A673 (cell line): Measurements from ENCODE around the gene SEC14L6. TPM values are rescaled to one million over a fixed set of nuclear protein-coding genes. Genes with fewer than 3 reads are reported as not detected.

Experiments used
- BruUV-seq: library from RNA; stranded (reverse); fragments of 400-500 nt; replicated peaks from 2 replicates; lab custom pipeline; 2021; lab: Mats Ljungman, UMichigan
- CTCF ChIA-PET: fragments of 300-600 bp; sonication (Branson Sonifier 250); formaldehyde crosslinking; loops from one replicate; lab custom pipeline; 2022; ENCODE audit warnings: antibody characterized with exemption; lab: Charles Lee
- POLR2A ChIA-PET: fragments of 300-600 bp; sonication (Branson Sonifier 250); formaldehyde crosslinking; loops from one replicate; lab custom pipeline; 2022; ENCODE audit warnings: antibody characterized with exemption; ENCODE audit not compliant: low non-redundant PET; lab: Charles Lee
- DNase-seq: peaks from one replicate; pipeline ENCODE4 v3.0.0-alpha.2; 2015; ENCODE audit warnings: low spot score
- H3K27ac ChIP-seq: fragments of 200-600 bp; sonication (generic); 2 replicates; pipeline ENCODE4 v1.5.1; 2016; ENCODE audit warnings: mixed run types, low read depth, mild to moderate bottlenecking, mixed read lengths, antibody characterized with exemption, low read length; ENCODE audit not compliant: poor library complexity, severe bottlenecking
- H3K27me3 ChIP-seq: fragments of 200-600 bp; sonication (generic); replicated peaks from 2 replicates; pipeline ENCODE4 v1.6.1; 2017; ENCODE audit warnings: mixed run types, low read depth, mild to moderate bottlenecking, mixed read lengths, antibody characterized with exemption, low read length; ENCODE audit not compliant: insufficient read depth, poor library complexity
- H3K36me3 ChIP-seq: fragments of 200-600 bp; sonication (generic); 2 replicates; pipeline ENCODE4 v1.6.1; 2016; ENCODE audit warnings: mixed run types, mild to moderate bottlenecking, mixed read lengths, antibody characterized with exemption, low read length; ENCODE audit not compliant: insufficient read depth, poor library complexity, severe bottlenecking
- H3K4me1 ChIP-seq: fragments of 200-600 bp; sonication (generic); 2 replicates; pipeline ENCODE4 v1.6.1; 2017; ENCODE audit warnings: mixed run types, mild to moderate bottlenecking, mixed read lengths, antibody characterized with exemption, low read length; ENCODE audit not compliant: insufficient read depth, poor library complexity, severe bottlenecking
- H3K4me3 ChIP-seq: fragments of 200-600 bp; sonication (generic); 2 replicates; pipeline ENCODE4 v1.5.1; 2016; ENCODE audit warnings: low read depth, mixed run types, mild to moderate bottlenecking, mixed read lengths, low read length; ENCODE audit not compliant: poor library complexity, severe bottlenecking
- H3K9me3 ChIP-seq: fragments of 200-600 bp; sonication (generic); 2 replicates; pipeline ENCODE4 v1.6.1; 2016; ENCODE audit warnings: mixed run types, low read depth, mild to moderate bottlenecking, mixed read lengths, antibody characterized with exemption, low read length; ENCODE audit not compliant: poor library complexity, severe bottlenecking
- CTCF ChIP-seq: fragments of 300-800, 200-600 bp; sonication (generic); conservative IDR thresholded peaks from 2 replicates; pipeline ENCODE4 v1.5.1; 2017; ENCODE audit warnings: low read depth, mild to moderate bottlenecking, antibody characterized with exemption, low read length, moderate library complexity, mixed read lengths
- EZH2 ChIP-seq: fragments of 200-600 bp; sonication (generic); IDR thresholded peaks from 2 replicates; pipeline ENCODE4 v1.6.1; 2017; ENCODE audit warnings: borderline replicate concordance, low read depth, mild to moderate bottlenecking, mixed read lengths, antibody characterized with exemption, low read length; ENCODE audit not compliant: poor library complexity, severe bottlenecking
- intact Hi-C: fragments of 100-400 bp; cut with micrococcal nuclease; formaldehyde crosslinking; loops from one replicate; pipeline ENCODE4 v1.10.0; 2022; ENCODE audit not compliant: unreplicated experiment
- total RNA-seq: library from RNA; stranded (reverse); gene quantifications from 2 replicates; pipeline ENCODE4 v1.2.3, GENCODE V29; 2021

Gene SEC14L6
- total RNA-seq, 1 experiment from 2014 or later = not detected

- no TSS peak for BruUV-seq
- H3K36me3 ChIP-seq = peaks cover 95% of the 10 kb centered on the region
- no peak overlapping the region for H3K27ac ChIP-seq
- ChIA-PET POLR2A (no interaction called here), CTCF (no interaction called here)
- H3K4me3 ChIP-seq = no peak overlapping the region
- H3K4me1 ChIP-seq = no peaks in the 10 kb centered on the region
- H3K9me3 ChIP-seq = no peaks in the 10 kb centered on the region
- DNase-seq = no peak
- intact Hi-C loops = no loop called here
- TF ChIP-seq CTCF (no peak), EZH2 (no peak)
- no peaks in the 10 kb centered on the region for H3K27me3 ChIP-seq
Observed at GRCh38 chr22:30584441-30584840, 37.9 kb upstream of the SEC14L6 start.

GRCh38 chr22:30582788-30583545 is 36.4 kb upstream of the SEC14L6 start:
- no peak for DNase-seq
- Histone ChIP-seq H3K27ac (no peak overlapping the region), H3K4me3 (no peak overlapping the region), H3K36me3 (peaks cover 99% of the 10 kb centered on the region), H3K27me3 (no peaks in the 10 kb centered on the region), H3K9me3 (no peaks in the 10 kb centered on the region), H3K4me1 (no peaks in the 10 kb centered on the region)
- intact Hi-C loops = no loop called here
- no peak for TF ChIP-seq CTCF
- no peak for TF ChIP-seq EZH2
- POLR2A ChIA-PET = no interaction called here
- CTCF ChIA-PET = no interaction called here
- BruUV-seq = no TSS peak

GRCh38 chr22:30582051-30582450 is 35.5 kb upstream of the SEC14L6 start:
- no peak overlapping the region for H3K4me3 ChIP-seq
- BruUV-seq = no TSS peak
- ChIA-PET CTCF (no interaction called here), POLR2A (no interaction called here)
- H3K27ac ChIP-seq = no peak overlapping the region
- H3K4me1 ChIP-seq = no peaks in the 10 kb centered on the region
- intact Hi-C loops = no loop called here
- no peaks in the 10 kb centered on the region for H3K27me3 ChIP-seq
- H3K36me3 ChIP-seq = peaks cover 96% of the 10 kb centered on the region
- H3K9me3 ChIP-seq = no peaks in the 10 kb centered on the region
- TF ChIP-seq EZH2 = no peak
- no peak for TF ChIP-seq CTCF
- DNase-seq = no peak
